GM23338 (cell line): ENCODE measurements around the gene CNTNAP5. TPM values are rescaled to one million over a fixed set of nuclear protein-coding genes. Genes with fewer than 3 reads are reported as not detected.

ENCODE experiments used
- ATAC-seq: fragments of 200-7000 bp; cut with Tn5 transposase; 3 replicates; pipeline ENCODE4 v1.9.1; 2020
- DNase-seq: peaks from one replicate; pipeline ENCODE4 v3.0.0-alpha.2; 2015; ENCODE audit warnings: low spot score
- H2AFZ ChIP-seq: fragments of 200-600 bp; sonication (generic); 2 replicates; pipeline ENCODE4 v1.8.0; 2016; ENCODE audit warnings: antibody characterized with exemption, mild to moderate bottlenecking, moderate library complexity
- H3F3A ChIP-seq: fragments of 200-600 bp; sonication (generic); replicated peaks from 2 replicates; pipeline ENCODE4 v1.8.0; 2017; ENCODE audit warnings: antibody characterized with exemption, mixed run types, low read depth
- H3K27ac ChIP-seq: fragments of 200-600 bp; sonication (generic); 2 replicates; pipeline ENCODE4 v1.6.1; 2016; ENCODE audit warnings: low read depth
- H3K27me3 ChIP-seq: fragments of 200-600 bp; sonication (generic); 2 replicates; pipeline ENCODE4 v1.8.0; 2016; ENCODE audit warnings: mild to moderate bottlenecking, mixed run types, moderate library complexity; ENCODE audit not compliant: insufficient read depth
- H3K36me3 ChIP-seq: fragments of 200-600 bp; sonication (generic); 2 replicates; pipeline ENCODE4 v1.8.0; 2016; ENCODE audit warnings: mild to moderate bottlenecking; ENCODE audit not compliant: insufficient read depth
- H3K4me1 ChIP-seq: fragments of 200-600 bp; sonication (generic); 2 replicates; pipeline ENCODE4 v1.8.0; 2016; ENCODE audit warnings: mild to moderate bottlenecking, moderate library complexity; ENCODE audit not compliant: insufficient read depth
- H3K4me2 ChIP-seq: fragments of 200-600 bp; sonication (generic); 2 replicates; pipeline ENCODE4 v1.7.1; 2017; ENCODE audit warnings: mixed run types
- H3K4me3 ChIP-seq: fragments of 200-600 bp; sonication (generic); 2 replicates; pipeline ENCODE4 v1.6.1; 2016; ENCODE audit warnings: mixed run types
- H3K79me2 ChIP-seq: fragments of 200-600 bp; sonication (generic); replicated peaks from 2 replicates; pipeline ENCODE4 v1.8.0; 2017; ENCODE audit warnings: mild to moderate bottlenecking; ENCODE audit not compliant: insufficient read depth
- H3K9me2 ChIP-seq: fragments of 200-600 bp; sonication (generic); 2 replicates; pipeline ENCODE4 v1.8.0; 2017; ENCODE audit not compliant: insufficient read depth
- H4K20me1 ChIP-seq: fragments of 200-600 bp; sonication (generic); replicated peaks from 2 replicates; pipeline ENCODE4 v1.8.0; 2017; ENCODE audit warnings: mild to moderate bottlenecking; ENCODE audit not compliant: insufficient read depth
- H3K27ac Mint-ChIP-seq: 2 replicates; pipeline ENCODE4 v1.8.0; 2020; ENCODE audit warnings: inconsistent platforms, mild to moderate bottlenecking, moderate library complexity, mixed read lengths
- H3K27me3 Mint-ChIP-seq: 3 replicates; pipeline ENCODE4 v1.8.0; 2022; ENCODE audit warnings: low read depth, mild to moderate bottlenecking, moderate library complexity, mixed read lengths, inconsistent platforms; ENCODE audit not compliant: insufficient read depth, poor library complexity
- H3K36me3 Mint-ChIP-seq: 3 replicates; pipeline ENCODE4 v1.8.0; 2021; ENCODE audit warnings: low read depth, mild to moderate bottlenecking, inconsistent platforms, moderate library complexity, mixed read lengths
- H3K4me1 Mint-ChIP-seq: 3 replicates; pipeline ENCODE4 v1.8.0; 2020; ENCODE audit warnings: mild to moderate bottlenecking, inconsistent platforms, mixed read lengths
- H3K4me3 Mint-ChIP-seq: 3 replicates; pipeline ENCODE4 v1.8.0; 2021; ENCODE audit warnings: moderate library complexity, mild to moderate bottlenecking, inconsistent platforms, mixed read lengths
- H3K9me3 Mint-ChIP-seq: 3 replicates; pipeline ENCODE4 v1.8.0; 2020; ENCODE audit warnings: moderate library complexity, mild to moderate bottlenecking, inconsistent platforms, mixed read lengths
- CREB1 ChIP-seq: fragments of 250-450 bp; sonication (Bioruptor Pico); IDR thresholded peaks from 2 replicates; pipeline ENCODE4 v1.5.0; 2020; ENCODE audit warnings: low read depth, mild to moderate bottlenecking, moderate library complexity
- CTCF ChIP-seq, 2 experiments: fragments of 200-600 bp in 1 of 2; sonication (generic) in 1 of 2; conservative IDR thresholded peaks; 2 replicates each; pipeline versions ENCODE4 v1.5.1 to v1.6.1; 2016 to 2017; ENCODE audit warnings: antibody characterized with exemption in 2 of 2, low read depth in 2 of 2, mild to moderate bottlenecking in 2 of 2, moderate library complexity in 1 of 2
- ETS1 ChIP-seq: IDR thresholded peaks from 2 replicates; pipeline ENCODE4 v1.6.1; 2016; ENCODE audit warnings: antibody characterized with exemption
- EZH2 ChIP-seq: fragments of 200-600 bp; sonication (generic); IDR thresholded peaks from one replicate; pipeline ENCODE4 v1.8.0; 2017; ENCODE audit warnings: antibody characterized with exemption, mild to moderate bottlenecking, low read depth; ENCODE audit not compliant: unreplicated experiment
- EZH2phosphoT487 ChIP-seq: fragments of 200-600 bp; sonication (generic); IDR thresholded peaks from one replicate; pipeline ENCODE4 v1.8.1; 2018; ENCODE audit warnings: antibody characterized with exemption; ENCODE audit not compliant: unreplicated experiment
- JUNB ChIP-seq: IDR thresholded peaks from one replicate; pipeline ENCODE4 v1.6.1; 2016; ENCODE audit warnings: antibody characterized with exemption; ENCODE audit not compliant: unreplicated experiment
- NANOG ChIP-seq: IDR thresholded peaks from 2 replicates; pipeline ENCODE4 v1.6.1; 2016; ENCODE audit warnings: antibody characterized with exemption, borderline replicate concordance
- POLR2AphosphoS5 ChIP-seq: IDR thresholded peaks from 2 replicates; pipeline ENCODE4 v1.6.1; 2016; ENCODE audit warnings: antibody characterized with exemption, low read depth
- REST ChIP-seq: IDR thresholded peaks from one replicate; pipeline ENCODE4 v1.6.1; 2018; ENCODE audit warnings: antibody characterized with exemption; ENCODE audit not compliant: unreplicated experiment
- STAT1 ChIP-seq: IDR thresholded peaks from one replicate; pipeline ENCODE4 v1.6.1; 2016; ENCODE audit warnings: antibody characterized with exemption; ENCODE audit not compliant: unreplicated experiment
- ZNF114 ChIP-seq: fragments of 250-450 bp; sonication (Bioruptor Pico); IDR thresholded peaks from 2 replicates; pipeline ENCODE4 v1.5.0; 2020; ENCODE audit warnings: mild to moderate bottlenecking, moderate library complexity
- ZNF331 ChIP-seq: fragments of 250-450 bp; sonication (Bioruptor Pico); IDR thresholded peaks from 2 replicates; pipeline ENCODE4 v1.5.0; 2020; ENCODE audit warnings: low read depth, mild to moderate bottlenecking, moderate library complexity
- ZNF462 ChIP-seq: fragments of 250-450 bp; sonication (Bioruptor Pico); IDR thresholded peaks from 2 replicates; pipeline ENCODE4 v1.5.0; 2020; ENCODE audit warnings: mild to moderate bottlenecking, moderate library complexity
- polyA plus RNA-seq: library from polyadenylated mRNA; unstranded; fragments of >200 nt; fragmentation: Nextera tagmentation; extraction: Ambion mirVana; gene quantifications from 2 replicates; pipeline ENCODE4 v1.2.1, GENCODE V29; 2016
- total RNA-seq: library from RNA; depleted of rRNA; stranded (reverse); fragments of >200 nt; shearing (Covaris generic); gene quantifications from 2 replicates; pipeline ENCODE4 v1.2.3, GENCODE V29; 2014

Gene CNTNAP5
- total and polyA plus RNA-seq, 2 experiments from 2014 or later = 0.49 to 0.50 TPM

- Mint-ChIP-seq H3K27ac (no peak overlapping the region), H3K36me3 (no peaks in the 10 kb centered on the region), H3K4me3 (no peak overlapping the region), H3K9me3 (peaks cover 9% of the 10 kb centered on the region; the same call in 2 of the 3 replicates), H3K4me1 (peaks cover 9% of the 10 kb centered on the region), H3K27me3 (no peaks in the 10 kb centered on the region)
- Histone ChIP-seq H3K36me3 (no peaks in the 10 kb centered on the region), H3K27me3 (no peaks in the 10 kb centered on the region), H3K4me1 (no peaks in the 10 kb centered on the region), H3F3A (no peaks in the 10 kb centered on the region), H3K4me3 (no peak overlapping the region), H3K79me2 (no peaks in the 10 kb centered on the region), H3K4me2 (no peak overlapping the region), H3K27ac (no peak overlapping the region), H3K9me2 (no peaks in the 10 kb centered on the region), H4K20me1 (no peaks in the 10 kb centered on the region), H2AFZ (no peak overlapping the region)
- no peak for DNase-seq
- TF ChIP-seq NANOG = no peak
- TF ChIP-seq ZNF331 (CRISPR knock-in tag) = no peak
- TF ChIP-seq STAT1 = no peak
- no peak for TF ChIP-seq ZNF114 (CRISPR knock-in tag)
- no peak for TF ChIP-seq JUNB
- TF ChIP-seq CTCF (conservative IDR thresholded peaks at IDR 0.05; ENCODE audit: low read depth in 2 of 2) = no peak
- TF ChIP-seq POLR2AphosphoS5 = no peak
- TF ChIP-seq REST = no peak
- TF ChIP-seq EZH2 = no peak
- no peak for TF ChIP-seq ZNF462 (CRISPR knock-in tag)
- no peak for TF ChIP-seq EZH2phosphoT487
- no peak for TF ChIP-seq CREB1 (CRISPR knock-in tag)
- no peak for TF ChIP-seq ETS1
- ATAC-seq = no peak
Observed at GRCh38 chr2:124088616-124089015, 63.5 kb downstream of the CNTNAP5 start.
